CD4-positive, alpha-beta T cell (primary cell): ENCODE results near the gene TSTD1. TPM values are rescaled to one million over a fixed set of nuclear protein-coding genes. Genes with fewer than 3 reads are reported as not detected.
A peak's percentile ranks its signal among the peaks of the same experiment; 100 is the strongest.

Experiments used
- ATAC-seq: fragments of 200-7000 bp; cut with Tn5 transposase; one replicate; pipeline ENCODE4 v1.10.0; 2022; ENCODE audit warnings: mild to moderate bottlenecking; ENCODE audit not compliant: poor library complexity
- CTCF ChIA-PET: fragments of 350-600 bp; sonication (Branson Sonifier 250); formaldehyde crosslinking; loops from one replicate; lab custom pipeline; 2021; ENCODE audit warnings: antibody characterized with exemption, inconsistent platforms; lab: Charles Lee
- POLR2A ChIA-PET: fragments of 350-600 bp; sonication (Branson Sonifier 250); formaldehyde crosslinking; loops from one replicate; lab custom pipeline; 2021; ENCODE audit warnings: antibody characterized with exemption, inconsistent platforms; lab: Charles Lee
- DNase-seq, 14 experiments: peaks; one replicate each; pipeline ENCODE4 v3.0.0-alpha.2; 2013 to 2020; ENCODE audit warnings: mixed read lengths in 2 of 14
- H3K27ac ChIP-seq, 2 donors: one replicate each; pipeline versions ENCODE4 v1.5.1 to v1.7.0; 2013; ENCODE audit warnings: low read length in 2 of 2, low read depth in 1 of 2, mild to moderate bottlenecking in 1 of 2
- H3K27me3 ChIP-seq, 2 experiments: 1 replicate in 1 of 2; 2 replicates in 1 of 2; pipeline versions ENCODE4 v1.6.1 to v1.7.0; 2013; ENCODE audit warnings: low read length in 2 of 2, control low read depth in 1 of 2, mild to moderate bottlenecking in 1 of 2, moderate library complexity in 1 of 2; ENCODE audit not compliant: insufficient read depth in 2 of 2, control insufficient read depth in 1 of 2
- H3K36me3 ChIP-seq: one replicate; pipeline ENCODE4 v1.6.1; 2013; ENCODE audit warnings: low read length, control low read depth; ENCODE audit not compliant: insufficient read depth
- H3K4me1 ChIP-seq: one replicate; pipeline ENCODE4 v1.6.1; 2013; ENCODE audit warnings: low read length, control low read depth; ENCODE audit not compliant: insufficient read depth
- H3K4me3 ChIP-seq: one replicate; pipeline ENCODE4 v1.5.1; 2013; ENCODE audit warnings: mild to moderate bottlenecking, low read length, moderate library complexity
- H3K9me3 ChIP-seq, 2 experiments: 1 replicate in 1 of 2; 2 replicates in 1 of 2; pipeline versions ENCODE4 v1.6.1 to v1.7.0; 2013; ENCODE audit warnings: low read length in 2 of 2, mild to moderate bottlenecking in 2 of 2, control low read depth in 1 of 2, moderate library complexity in 1 of 2; ENCODE audit not compliant: control insufficient read depth in 1 of 2, insufficient read depth in 1 of 2
- H3K27ac Mint-ChIP-seq: one replicate; pipeline ENCODE4 v1.8.0; 2020; ENCODE audit warnings: mixed read lengths
- H3K27me3 Mint-ChIP-seq: one replicate; pipeline ENCODE4 v1.8.0; 2021; ENCODE audit warnings: mixed read lengths
- H3K36me3 Mint-ChIP-seq: one replicate; pipeline ENCODE4 v1.8.0; 2021; ENCODE audit warnings: low read depth, mixed read lengths
- H3K4me1 Mint-ChIP-seq: one replicate; pipeline ENCODE4 v1.8.0; 2021; ENCODE audit warnings: low read depth, mixed read lengths
- H3K4me3 Mint-ChIP-seq: one replicate; pipeline ENCODE4 v1.8.0; 2020; ENCODE audit warnings: mild to moderate bottlenecking, mixed read lengths
- H3K9me3 Mint-ChIP-seq: one replicate; pipeline ENCODE4 v1.8.0; 2020; ENCODE audit warnings: mixed read lengths
- CTCF ChIP-seq: fragments of 200-600 bp; IDR thresholded peaks from one replicate; pipeline ENCODE4 v1.8.0; 2022; ENCODE audit warnings: antibody characterized with exemption, mild to moderate bottlenecking
- intact Hi-C, 2 experiments: fragments of 100-400 bp; cut with DNase I in 1 of 2; cut with micrococcal nuclease in 1 of 2; formaldehyde crosslinking; loops; one replicate each; pipeline versions ENCODE4 v1.15.1 to v1.9.0; 2023 to 2025; cut with DNase I, micrococcal nuclease
- total RNA-seq, 174 experiments: library from RNA in 2 of 174; stranded (reverse) in 2 of 174; gene quantifications; one replicate each; pipeline ENCODE4 v1.2.3 and lab custom pipeline; 2021 to 2026

Gene TSTD1
- total RNA-seq, 2 experiments from 2014 or later, result 38.0 to 40.3 TPM

- peaks cover 5% of the 10 kb centered on the region for H3K4me1 ChIP-seq
- H3K9me3 ChIP-seq, result no peaks in the 10 kb centered on the region
- peaks cover 9% of the 10 kb centered on the region for H3K4me1 Mint-ChIP-seq
- H3K9me3 Mint-ChIP-seq, result no peaks in the 10 kb centered on the region
- no peaks in the 10 kb centered on the region for H3K27me3 ChIP-seq
- DNase-seq (no peak), ATAC-seq (no peak)
- no peaks in the 10 kb centered on the region for H3K36me3 ChIP-seq
- CTCF ChIA-PET, result no interaction called here
- H3K4me3 ChIP-seq, result no peak overlapping the region
- no peak overlapping the region for H3K27ac Mint-ChIP-seq
- no peak for TF ChIP-seq CTCF
- no peaks in the 10 kb centered on the region for H3K27me3 Mint-ChIP-seq
- H3K36me3 Mint-ChIP-seq, result peaks cover 9% of the 10 kb centered on the region
- no peak overlapping the region for H3K4me3 Mint-ChIP-seq
- POLR2A ChIA-PET, result interaction anchor here (1.3 kb wide), 1 partner anchor 12 kb away, joined by 4 read pairs; no protein-coding TSS in a partner anchor
- intact Hi-C loops, result no loop called here
- no peak overlapping the region for H3K27ac ChIP-seq
Observed at GRCh38 chr1:161006563-161006962, 32.2 kb downstream of the TSTD1 start.

- intact Hi-C loops, result loop anchor here in 1 of 2 experiments (2.0 kb wide), 1 partner anchor 375 kb away; no protein-coding TSS in a partner anchor
- DNase-seq (peak in 1 of 14 experiments; percentile 16), ATAC-seq (no peak)
- no peaks in the 10 kb centered on the region for H3K27me3 ChIP-seq
- no peaks in the 10 kb centered on the region for H3K27me3 Mint-ChIP-seq
- no peaks in the 10 kb centered on the region for H3K9me3 Mint-ChIP-seq
- ChIA-PET POLR2A (interaction anchor here (1.8 kb wide), 1 partner anchor 44 kb away, joined by 5 read pairs; the partner anchor contains the start of gene USF1), CTCF (interaction anchor here (1.3 kb wide), 1 partner anchor 11 kb away, joined by 6 read pairs; no protein-coding TSS in a partner anchor)
- no peak for TF ChIP-seq CTCF
- peaks cover 41% of the 10 kb centered on the region for H3K36me3 Mint-ChIP-seq
- peaks cover 8% of the 10 kb centered on the region for H3K4me1 ChIP-seq
- peaks cover 36% of the 10 kb centered on the region for H3K36me3 ChIP-seq
- H3K27ac Mint-ChIP-seq, result no peak overlapping the region
- H3K4me3 ChIP-seq, result no peak overlapping the region
- no peaks in the 10 kb centered on the region for H3K4me1 Mint-ChIP-seq
- H3K27ac ChIP-seq, result no peak overlapping the region
- no peaks in the 10 kb centered on the region for H3K9me3 ChIP-seq
- no peak overlapping the region for H3K4me3 Mint-ChIP-seq
Observed at GRCh38 chr1:161001525-161001924, 37.2 kb downstream of the TSTD1 start.

GRCh38 chr1:161000736-161001480 is 37.9 kb downstream of the TSTD1 start:
- POLR2A ChIA-PET, result interaction anchor here (0.9 to 1.8 kb wide), 2 partner anchors 20 to 44 kb away, joined by 4 to 5 read pairs; partner anchors contain the start of genes F11R and USF1
- Mint-ChIP-seq H3K4me3 (no peak overlapping the region), H3K36me3 (peaks cover 36% of the 10 kb centered on the region), H3K27me3 (no peaks in the 10 kb centered on the region), H3K4me1 (no peaks in the 10 kb centered on the region), H3K9me3 (no peaks in the 10 kb centered on the region), H3K27ac (no peak overlapping the region)
- intact Hi-C loops, result loop anchor here in 1 of 2 experiments (2.0 kb wide), 1 partner anchor 376 kb away; no protein-coding TSS in a partner anchor
- CTCF ChIA-PET, result interaction anchor here (1.3 to 1.6 kb wide), 2 partner anchors 10 to 97 kb away, joined by 6 read pairs; no protein-coding TSS in a partner anchor
- ATAC-seq, result no peak
- Histone ChIP-seq H3K36me3 (peaks cover 36% of the 10 kb centered on the region), H3K4me3 (no peak overlapping the region), H3K27me3 (no peaks in the 10 kb centered on the region), H3K27ac (no peak overlapping the region), H3K4me1 (peaks cover 8% of the 10 kb centered on the region), H3K9me3 (no peaks in the 10 kb centered on the region)
- no peak for TF ChIP-seq CTCF
- DNase-seq, result no peak
